B cell (primary cell): ENCODE data around the gene DHRS7B. TPM values are rescaled to one million over a fixed set of nuclear protein-coding genes. Genes with fewer than 3 reads are reported as not detected.

Experiments
- ATAC-seq: fragments of 200-7000 bp; cut with Tn5 transposase; one replicate; pipeline ENCODE4 v1.10.0; 2021; ENCODE audit warnings: low read depth, mild to moderate bottlenecking, moderate number of reproducible peaks, moderate library complexity
- CTCF ChIA-PET: fragments of 350-600 bp; sonication (Branson Sonifier 250); formaldehyde crosslinking; loops from one replicate; lab custom pipeline; 2021; ENCODE audit warnings: antibody characterized with exemption, inconsistent platforms; lab: Charles Lee
- POLR2A ChIA-PET: fragments of 350-600 bp; sonication (Branson Sonifier 250); formaldehyde crosslinking; loops from one replicate; lab custom pipeline; 2021; ENCODE audit warnings: antibody characterized with exemption; lab: Charles Lee
- DNase-seq: peaks from one replicate; pipeline ENCODE4 v3.0.0; 2013
- H2AFZ ChIP-seq: 2 replicates; pipeline ENCODE4 v1.6.1; 2012; ENCODE audit warnings: mild to moderate bottlenecking, low read depth, low read length; ENCODE audit not compliant: insufficient read depth, poor library complexity, severe bottlenecking
- H3K27ac ChIP-seq, 2 donors: 1 replicate in 1 of 2; 2 replicates in 1 of 2; pipeline ENCODE4 v1.5.1; 2012 to 2013; ENCODE audit warnings: low read length in 2 of 2, mild to moderate bottlenecking in 2 of 2, moderate library complexity in 1 of 2
- H3K27me3 ChIP-seq, 4 experiments: fragments of 200-600 bp in 1 of 4; sonication (generic) in 1 of 4; replicated peaks in 1 of 4; 1 replicate in 2 of 4; 2 replicates in 2 of 4; pipeline versions ENCODE4 v1.6.1 to v1.7.0; 2013 to 2016; ENCODE audit warnings: low read length in 3 of 4, mild to moderate bottlenecking in 2 of 4, mixed read lengths in 1 of 4, moderate library complexity in 1 of 4; ENCODE audit not compliant: insufficient read depth in 4 of 4, control insufficient read depth in 3 of 4; ENCODE audit errors: control extremely low read depth in 1 of 4
- H3K36me3 ChIP-seq, 2 experiments: replicated peaks in 1 of 2; 1 replicate in 1 of 2; 2 replicates in 1 of 2; pipeline versions ENCODE4 v1.6.1 to v1.7.1; 2013; ENCODE audit warnings: low read length in 1 of 2; ENCODE audit not compliant: insufficient read depth in 2 of 2, control insufficient read depth in 1 of 2; ENCODE audit errors: control extremely low read depth in 1 of 2, extremely low read depth in 1 of 2
- H3K4me1 ChIP-seq, 2 donors: fragments of 200-600 bp in 1 of 2; sonication (generic) in 1 of 2; 1 replicate in 1 of 2; 2 replicates in 1 of 2; pipeline versions ENCODE4 v1.5.1 to v1.6.1; 2013 to 2017; ENCODE audit warnings: low read length in 2 of 2; ENCODE audit not compliant: control insufficient read depth in 2 of 2, insufficient read depth in 2 of 2
- H3K4me2 ChIP-seq: replicated peaks from 2 replicates; pipeline ENCODE3; 2012; ENCODE audit warnings: mild to moderate bottlenecking, low read depth, low read length; ENCODE audit not compliant: poor library complexity, severe bottlenecking
- H3K4me3 ChIP-seq, 5 experiments: fragments of 200-600 bp in 1 of 5; sonication (generic) in 1 of 5; 1 replicate in 3 of 5; 2 replicates in 2 of 5; pipeline versions ENCODE4 v1.5.1 to v1.7.0; 2011 to 2016; ENCODE audit warnings: low read length in 4 of 5, mild to moderate bottlenecking in 4 of 5, low read depth in 2 of 5, control low read depth in 1 of 5, moderate library complexity in 1 of 5; ENCODE audit not compliant: insufficient read depth in 1 of 5; ENCODE audit errors: control extremely low read depth in 1 of 5, extremely low read depth in 1 of 5
- H3K79me2 ChIP-seq: fragments of 200-600 bp; sonication (generic); one replicate; pipeline ENCODE4 v1.6.0; 2016; ENCODE audit warnings: low read length; ENCODE audit not compliant: control insufficient read depth, insufficient read depth
- H3K9ac ChIP-seq: fragments of 200-600 bp; sonication (generic); 2 replicates; pipeline ENCODE4 v1.6.1; 2017; ENCODE audit warnings: mild to moderate bottlenecking, low read length, moderate library complexity
- H3K9me3 ChIP-seq, 3 donors: one replicate each; pipeline versions ENCODE4 v1.6.1 to v1.7.1; 2013; ENCODE audit warnings: low read length in 2 of 3; ENCODE audit not compliant: control insufficient read depth in 2 of 3, insufficient read depth in 1 of 3; ENCODE audit errors: control extremely low read depth in 1 of 3
- H4K20me1 ChIP-seq: 2 replicates; pipeline ENCODE4 v1.6.0; 2012; ENCODE audit warnings: mild to moderate bottlenecking, low read length; ENCODE audit not compliant: insufficient read depth, control insufficient read depth, poor library complexity, severe bottlenecking
- H3K27ac Mint-ChIP-seq: one replicate; pipeline ENCODE4 v1.8.0; 2021; ENCODE audit warnings: mixed read lengths
- H3K27me3 Mint-ChIP-seq: one replicate; pipeline ENCODE4 v1.8.0; 2021; ENCODE audit warnings: mixed read lengths
- H3K4me1 Mint-ChIP-seq: one replicate; pipeline ENCODE4 v1.8.0; 2021; ENCODE audit warnings: mixed read lengths
- H3K4me3 Mint-ChIP-seq: one replicate; pipeline ENCODE4 v1.8.0; 2021; ENCODE audit warnings: mixed read lengths
- H3K9me3 Mint-ChIP-seq: one replicate; pipeline ENCODE4 v1.8.0; 2022; ENCODE audit warnings: mixed read lengths; ENCODE audit not compliant: insufficient read depth
- CTCF ChIP-seq: fragments of 200-600 bp; IDR thresholded peaks from one replicate; pipeline ENCODE4 v1.8.0; 2022; ENCODE audit warnings: antibody characterized with exemption, mild to moderate bottlenecking
- EZH2 ChIP-seq: IDR thresholded peaks from 2 replicates; pipeline ENCODE4 v1.6.1; 2012; ENCODE audit warnings: borderline replicate concordance, low read depth, mild to moderate bottlenecking, moderate library complexity, low read length; ENCODE audit not compliant: insufficient read depth, poor library complexity, severe bottlenecking
- WGBS: methylation state at CpG from one replicate; pipeline ENCODE4 v1.1.5; 2013; ENCODE audit warnings: missing lambda C conversion rate; ENCODE audit not compliant: insufficient coverage; 5-methylcytosine and 5-hydroxymethylcytosine counted together
- intact Hi-C: fragments of 100-400 bp; cut with micrococcal nuclease; formaldehyde crosslinking; loops from one replicate; pipeline ENCODE4 v1.10.0; 2022
- polyA plus RNA-seq: library from polyadenylated mRNA; depleted of rRNA; stranded (reverse); fragments of >200 nt; gene quantifications from 2 replicates; pipeline ENCODE4 v1.2.3, GENCODE V29; 2012
- total RNA-seq, 2 donors: library from RNA; stranded (reverse); fragments of 120-200 nt in 1 of 2; gene quantifications; 1 replicate in 1 of 2; 2 replicates in 1 of 2; pipeline versions ENCODE4 v1.2.3 to v1.2.4, GENCODE V29; 2013 to 2022

DHRS7B gene
- total and polyA plus RNA-seq, 2 donors (not counting 1 experiment from before 2014, with no cell fraction given), result 8.2 to 13.4 TPM

- no peak for TF ChIP-seq EZH2
- TF ChIP-seq CTCF, result no peak
- Mint-ChIP-seq H3K4me1 (no peaks in the 10 kb centered on the region), H3K4me3 (no peak overlapping the region), H3K27me3 (no peaks in the 10 kb centered on the region), H3K27ac (no peak overlapping the region), H3K9me3 (peaks cover 5% of the 10 kb centered on the region)
- ATAC-seq, result no peak
- ChIA-PET CTCF (no interaction called here), POLR2A (no interaction called here)
- intact Hi-C loops, result no loop called here
- H4K20me1 ChIP-seq, result no peaks in the 10 kb centered on the region
- no peaks in the 10 kb centered on the region for H3K79me2 ChIP-seq
- WGBS, result 90% methylated on average over 4 of the region's 4 CpGs
- no peaks in the 10 kb centered on the region for H3K36me3 ChIP-seq
- no peaks in the 10 kb centered on the region for H3K4me1 ChIP-seq
- no peaks in the 10 kb centered on the region for H3K27me3 ChIP-seq
- no peak overlapping the region for H3K9ac ChIP-seq
- no peak overlapping the region for H2AFZ ChIP-seq
- no peak overlapping the region for H3K27ac ChIP-seq
- peaks cover 0 to 10% (median 4%) of the 10 kb centered on the region in 3 donors for H3K9me3 ChIP-seq
- DNase-seq, result no peak
- H3K4me3 ChIP-seq, result no peak overlapping the region
- H3K4me2 ChIP-seq, result no peak overlapping the region
These were observed 101.3 kb downstream of the DHRS7B start for GRCh38 chr17:21228111-21228510.

- TF ChIP-seq CTCF (no peak), EZH2 (no peak)
- peaks cover 5% of the 10 kb centered on the region for H3K9me3 Mint-ChIP-seq
- ATAC-seq (no peak), DNase-seq (no peak)
- Histone ChIP-seq H3K9ac (no peak overlapping the region), H3K27me3 (no peaks in the 10 kb centered on the region), H4K20me1 (no peaks in the 10 kb centered on the region), H3K27ac (no peak overlapping the region), H3K4me2 (no peak overlapping the region), H2AFZ (no peak overlapping the region), H3K4me1 (no peaks in the 10 kb centered on the region), H3K36me3 (no peaks in the 10 kb centered on the region), H3K4me3 (no peak overlapping the region), H3K9me3 (peaks cover 0 to 18% (median 4%) of the 10 kb centered on the region in 3 donors), H3K79me2 (no peaks in the 10 kb centered on the region)
- no peaks in the 10 kb centered on the region for H3K4me1 Mint-ChIP-seq
- H3K27me3 Mint-ChIP-seq, result no peaks in the 10 kb centered on the region
- no CpG with 5 or more reads among the region's 2 CpGs for WGBS
- H3K4me3 Mint-ChIP-seq, result no peak overlapping the region
- intact Hi-C loops, result no loop called here
- ChIA-PET POLR2A (interaction anchor here (0.7 kb wide), 1 partner anchor 100 kb away, joined by 3 read pairs; no protein-coding TSS in a partner anchor), CTCF (no interaction called here)
- no peak overlapping the region for H3K27ac Mint-ChIP-seq
These were observed 102.1 kb downstream of the DHRS7B start for GRCh38 chr17:21228845-21229244.
